Left hindlimb (tissue), 1 donor: ENCODE results near the gene FAM180B.
"Not testable (repeated sequence)": the region's sequence is repeated elsewhere in the genome, so short reads cannot be mapped to it uniquely, and the experiment has no call there.

Experiments used
- DNase-seq: peaks from one replicate; pipeline ENCODE4 v3.0.0-alpha.2; 2018

FAM180B gene

GRCh38 chr11:47599902-47600301, 13.4 kb downstream of the FAM180B start:
- no peak for DNase-seq

- no peak for DNase-seq
Measured at GRCh38 chr11:47603295-47603694, 16.8 kb downstream of the FAM180B start.

- no peak for DNase-seq
Measured at GRCh38 chr11:47605921-47606320, 19.4 kb downstream of the FAM180B start.

GRCh38 chr11:47606731-47607130, 20.3 kb downstream of the FAM180B start:
- no peak for DNase-seq

GRCh38 chr11:47607380-47607779, 20.9 kb downstream of the FAM180B start:
- peak; percentile 55 for DNase-seq

GRCh38 chr11:47609675-47610074, 23.2 kb downstream of the FAM180B start:
- DNase-seq, result no peak

- DNase-seq, result no peak
Measured at GRCh38 chr11:47611348-47611794, 24.9 kb downstream of the FAM180B start.

GRCh38 chr11:47615249-47615648, 28.8 kb downstream of the FAM180B start:
- DNase-seq, result no peak

GRCh38 chr11:47616726-47617416, 30.4 kb downstream of the FAM180B start:
- peak; percentile 70 for DNase-seq

GRCh38 chr11:47617417-47617809, 30.9 kb downstream of the FAM180B start:
- DNase-seq, result no peak

- DNase-seq, result no peak
Measured at GRCh38 chr11:47620836-47621378, 34.4 kb downstream of the FAM180B start.

GRCh38 chr11:47626234-47626633, 39.8 kb downstream of the FAM180B start:
- DNase-seq, result no peak

- no peak for DNase-seq
Measured at GRCh38 chr11:47628026-47628425, 41.5 kb downstream of the FAM180B start.

- no peak for DNase-seq
Measured at GRCh38 chr11:47631473-47631872, 45.0 kb downstream of the FAM180B start.

- not testable (repeated sequence) for DNase-seq
Measured at GRCh38 chr11:47636331-47636730, 49.9 kb downstream of the FAM180B start.
